IPS-18c (cell line): ENCODE measurements around the gene ARRDC1.

Experiments used
- H3K4me3 ChIP-seq: 2 replicates; pipeline ENCODE4 v1.7.0; 2013; ENCODE audit warnings: low read depth, mild to moderate bottlenecking, low read length, moderate library complexity; ENCODE audit not compliant: insufficient read depth
- H3K9me3 ChIP-seq: one replicate; pipeline ENCODE4 v1.6.1; 2013; ENCODE audit warnings: mild to moderate bottlenecking, low read length, moderate library complexity; ENCODE audit not compliant: control insufficient read depth, insufficient read depth

The ARRDC1 gene

DNA sequence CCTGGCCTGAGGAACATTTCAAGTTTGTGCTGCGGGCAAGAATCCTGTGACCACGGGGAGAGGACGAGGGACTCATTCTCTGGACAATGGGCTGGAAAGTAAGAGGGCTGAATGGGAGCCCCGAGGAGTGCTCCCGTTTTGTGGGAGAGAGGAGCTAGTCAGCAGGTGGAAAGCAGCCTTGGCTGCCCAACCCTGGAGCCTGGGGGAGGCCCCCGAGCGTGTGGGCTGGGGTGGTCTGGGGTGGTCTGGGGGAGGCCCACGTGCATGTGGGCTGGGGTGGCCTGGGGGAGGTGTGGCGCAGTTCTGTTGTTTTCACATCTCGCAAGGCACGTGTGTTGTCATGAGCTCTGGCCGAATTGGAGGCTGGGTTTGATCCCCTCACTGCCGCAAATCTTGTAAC is 40.9 kb downstream of the ARRDC1 start:
- no peaks in the 10 kb centered on the region for H3K9me3 ChIP-seq
- H3K4me3 ChIP-seq = no peak overlapping the region

DNA sequence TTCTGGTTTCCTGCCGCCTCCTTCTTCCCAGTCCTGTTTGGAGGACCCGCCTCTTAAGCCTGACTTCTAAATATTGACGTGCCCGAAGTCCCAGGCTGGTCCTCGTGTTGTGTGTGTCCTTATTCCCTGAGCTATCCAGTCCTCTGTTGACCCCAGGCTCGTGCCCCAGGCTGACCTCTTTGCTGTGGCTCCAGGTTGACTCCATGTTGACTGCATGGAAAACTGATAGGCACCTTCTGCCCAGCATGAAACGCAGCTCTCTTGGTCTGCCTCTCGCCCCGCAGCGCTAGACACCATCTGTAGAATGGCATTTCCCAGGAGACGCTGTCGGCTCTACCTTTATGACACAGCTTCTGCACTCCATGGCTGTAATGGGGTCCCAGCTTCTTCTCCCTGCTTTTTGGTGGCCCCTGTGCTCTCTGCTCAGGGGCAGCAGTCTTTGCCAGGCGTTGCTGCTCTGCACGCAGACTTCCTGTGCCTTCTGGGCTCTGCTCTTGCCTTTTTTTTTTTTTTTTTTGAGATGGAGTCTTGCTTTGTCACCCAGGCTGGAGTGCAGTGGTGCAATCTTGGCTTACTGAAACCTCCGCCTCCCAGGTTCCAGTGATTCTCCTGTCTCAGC is 41.7 kb downstream of the ARRDC1 start:
- H3K4me3 ChIP-seq = no peak overlapping the region
- no peaks in the 10 kb centered on the region for H3K9me3 ChIP-seq

DNA sequence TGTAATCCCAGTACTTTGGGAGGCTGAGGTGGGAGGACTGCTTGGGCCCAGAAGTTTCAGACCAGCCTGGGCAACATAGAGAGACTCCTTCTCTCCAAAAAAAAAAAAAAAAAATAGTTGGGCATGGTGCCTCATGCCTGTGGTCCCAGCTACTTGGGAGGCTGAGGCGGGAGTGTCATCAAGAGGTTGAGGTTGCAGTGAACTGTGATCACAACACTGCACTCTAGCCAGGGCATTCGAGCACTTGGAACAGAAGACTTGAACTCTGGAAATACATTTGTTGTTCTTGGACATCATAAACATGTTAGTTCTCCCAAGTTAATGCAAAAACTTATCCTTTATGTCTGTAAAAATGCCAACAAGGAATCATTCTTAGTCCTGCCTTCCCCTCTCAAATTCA is 42.9 kb downstream of the ARRDC1 start:
- no peaks in the 10 kb centered on the region for H3K9me3 ChIP-seq
- H3K4me3 ChIP-seq = no peak overlapping the region

DNA sequence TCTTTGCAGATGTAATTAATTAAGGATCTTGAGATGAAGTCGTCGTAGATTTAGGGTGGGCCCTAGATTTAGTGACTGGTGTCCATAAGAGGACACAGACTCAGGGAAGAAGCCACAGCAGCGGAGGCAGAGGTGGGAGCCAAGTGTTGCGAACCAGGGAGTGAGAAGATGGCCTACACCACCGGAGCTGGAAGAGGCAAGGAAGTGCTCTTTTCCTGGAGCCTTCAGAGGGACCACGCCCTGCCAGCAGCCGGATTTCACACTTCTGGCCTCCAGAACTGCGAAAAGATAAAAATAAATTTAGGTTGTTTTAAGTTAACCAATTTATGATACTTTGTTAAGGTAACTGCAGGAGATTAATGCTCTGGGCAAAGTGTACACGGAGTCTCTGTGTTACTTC is 44.1 kb downstream of the ARRDC1 start:
- H3K9me3 ChIP-seq = no peaks in the 10 kb centered on the region
- H3K4me3 ChIP-seq = no peak overlapping the region

DNA sequence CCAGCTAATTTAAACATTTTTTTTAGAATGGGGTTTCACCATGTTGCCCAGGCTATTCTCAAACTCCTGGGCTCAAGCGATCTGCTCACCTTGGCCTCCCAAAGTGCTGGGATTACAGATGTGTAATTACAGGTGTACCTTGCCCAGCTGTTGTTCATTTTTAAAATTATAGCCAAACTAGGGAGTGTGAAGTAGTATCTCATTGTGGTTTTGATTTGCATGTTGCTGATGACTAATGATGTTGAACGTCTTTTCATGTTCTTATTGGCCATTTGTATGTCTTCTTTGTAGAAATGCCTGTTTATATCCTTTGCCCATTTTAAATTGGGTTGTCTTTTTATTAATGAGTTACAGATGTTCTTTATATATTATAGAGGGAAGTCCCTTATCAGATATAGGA is 44.8 kb downstream of the ARRDC1 start:
- Histone ChIP-seq H3K4me3 (no peak overlapping the region), H3K9me3 (no peaks in the 10 kb centered on the region)

DNA sequence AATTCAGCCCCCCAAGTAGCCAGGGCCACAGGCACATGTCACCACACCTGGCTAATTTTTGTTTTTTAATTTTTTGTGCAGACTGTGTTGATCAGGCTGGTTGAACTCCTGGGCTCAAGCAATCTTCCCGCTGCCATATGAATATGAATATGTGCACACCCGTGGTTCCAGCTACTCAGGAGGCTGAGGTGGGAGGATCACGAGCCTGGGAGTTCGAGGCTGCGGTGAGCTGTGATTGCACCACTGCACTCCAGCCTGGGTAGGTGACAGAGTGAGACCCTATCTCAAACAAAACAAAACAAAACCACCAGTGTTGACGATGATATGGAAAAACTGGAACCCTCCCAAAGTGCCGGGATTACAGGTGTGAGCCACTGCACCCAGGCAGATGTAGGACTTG is 45.3 kb downstream of the ARRDC1 start:
- no peaks in the 10 kb centered on the region for H3K9me3 ChIP-seq
- H3K4me3 ChIP-seq = no peak overlapping the region

DNA sequence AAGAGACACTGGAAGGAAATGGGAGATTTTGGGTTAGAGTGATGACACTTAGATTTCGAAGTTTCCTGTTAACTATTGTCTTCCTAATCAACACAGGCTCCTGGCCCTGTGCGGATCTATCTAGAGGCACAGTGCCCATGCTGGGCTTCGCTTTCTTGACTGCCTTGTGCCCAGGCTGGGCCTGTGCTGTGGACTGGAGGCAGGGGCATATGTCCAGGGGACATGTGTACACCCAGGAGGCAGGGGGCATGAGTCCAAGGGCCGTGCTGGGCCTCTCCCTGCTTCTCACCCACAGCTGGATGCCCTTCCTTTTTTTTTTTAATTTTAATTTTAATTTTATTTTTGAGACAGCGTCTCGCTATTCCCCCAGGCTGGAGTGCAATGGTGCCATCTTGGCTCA is 50.9 kb downstream of the ARRDC1 start:
- no peaks in the 10 kb centered on the region for H3K9me3 ChIP-seq
- H3K4me3 ChIP-seq = no peak overlapping the region

DNA sequence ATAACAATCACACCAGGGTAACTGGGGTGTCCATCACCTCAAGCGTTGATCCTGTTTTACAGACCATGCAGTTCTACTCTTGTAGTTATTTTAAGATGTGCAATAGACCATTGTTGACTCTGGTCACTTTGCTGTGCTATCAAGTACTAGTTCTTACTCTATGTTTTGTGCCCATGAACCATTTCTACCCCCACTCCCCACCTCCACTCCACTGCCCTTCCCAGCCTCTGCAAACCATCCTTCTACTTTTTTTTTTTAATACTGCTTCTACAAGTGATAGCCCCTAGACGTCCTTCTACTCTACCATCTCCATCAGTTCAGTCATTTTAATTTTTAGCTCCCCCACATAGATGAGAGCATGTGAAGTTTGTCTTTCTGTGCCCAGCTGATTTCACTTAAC is 52.1 kb downstream of the ARRDC1 start:
- Histone ChIP-seq H3K4me3 (no peak overlapping the region), H3K9me3 (no peaks in the 10 kb centered on the region)

DNA sequence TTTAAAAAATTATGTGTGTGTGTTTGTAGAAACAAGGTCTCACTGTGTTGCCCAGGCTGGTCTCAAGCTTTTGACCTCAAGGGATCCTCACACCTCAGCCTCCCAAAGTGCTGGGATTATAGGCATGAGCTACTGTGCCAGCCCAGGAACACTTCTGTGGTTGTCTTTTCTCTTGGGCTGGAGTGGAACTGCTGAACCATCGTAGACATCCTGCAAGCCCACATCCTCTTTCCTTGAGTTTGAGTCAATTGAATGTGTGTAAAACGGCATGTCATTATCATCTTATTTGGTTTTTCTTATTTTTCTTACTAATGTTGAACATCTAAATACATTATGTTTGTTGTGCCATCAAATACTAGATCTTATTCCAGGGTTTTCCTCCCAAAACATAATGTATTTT is 53.3 kb downstream of the ARRDC1 start:
- Histone ChIP-seq H3K4me3 (no peak overlapping the region), H3K9me3 (no peaks in the 10 kb centered on the region)

DNA sequence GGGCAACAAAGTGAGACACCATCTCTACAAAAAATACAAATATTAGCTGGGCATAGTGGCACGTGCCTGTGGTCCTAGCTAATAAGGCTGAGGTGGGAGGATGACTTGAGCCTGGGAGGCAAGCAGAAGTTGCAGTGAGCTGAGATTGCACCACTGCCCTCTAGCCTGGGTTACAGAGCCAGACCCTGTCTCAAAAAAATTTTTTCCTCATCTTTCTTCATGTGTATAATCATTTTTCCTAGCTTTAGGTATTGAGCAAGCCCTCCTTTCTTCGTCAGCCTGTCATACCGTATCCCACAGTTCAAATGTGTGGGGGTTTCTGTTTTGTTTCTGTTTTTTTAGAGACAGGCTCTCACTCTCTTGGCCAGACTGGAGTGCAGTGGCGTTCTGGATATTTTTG is 54.7 kb downstream of the ARRDC1 start:
- Histone ChIP-seq H3K4me3 (no peak overlapping the region), H3K9me3 (no peaks in the 10 kb centered on the region)

DNA sequence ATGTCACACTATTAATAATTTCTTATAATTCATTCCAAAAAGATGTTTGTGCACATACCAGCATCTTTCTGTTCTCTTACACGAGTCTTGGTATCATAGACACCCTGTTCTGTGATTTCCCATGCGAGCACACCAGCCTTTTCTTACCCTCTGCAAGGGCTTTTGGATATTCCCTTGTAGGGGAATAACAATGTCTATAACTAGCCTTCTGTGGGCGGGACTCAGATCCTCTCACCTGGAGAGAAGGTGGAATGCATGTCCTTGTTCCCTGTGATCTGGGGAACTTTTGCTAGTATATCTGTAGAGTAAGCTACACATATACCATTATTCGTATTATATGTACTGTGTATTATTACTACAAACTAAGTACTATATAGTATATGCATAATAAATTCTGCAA is 58.1 kb downstream of the ARRDC1 start:
- no peak overlapping the region for H3K4me3 ChIP-seq
- H3K9me3 ChIP-seq = no peaks in the 10 kb centered on the region

DNA sequence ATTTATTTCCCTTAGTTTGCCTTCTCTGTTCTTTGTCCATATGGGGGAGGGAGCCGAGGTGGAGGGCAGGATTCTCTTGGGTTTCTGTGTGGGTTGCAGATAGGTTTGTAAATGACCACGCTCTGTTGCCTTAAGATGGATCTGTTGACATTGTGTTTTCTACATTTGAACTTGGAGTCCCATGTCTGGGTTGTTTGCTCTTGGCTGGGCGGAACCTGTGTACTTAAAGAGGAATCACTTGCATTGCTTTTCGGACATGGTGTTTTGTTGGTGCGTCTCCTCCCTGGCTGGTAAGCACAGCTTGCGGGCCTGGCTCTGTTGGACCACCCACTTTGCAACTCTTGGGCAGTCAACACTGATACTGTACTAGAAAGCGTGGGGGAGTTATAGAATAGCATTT is 59.2 kb downstream of the ARRDC1 start:
- H3K4me3 ChIP-seq = no peak overlapping the region
- H3K9me3 ChIP-seq = no peaks in the 10 kb centered on the region
